ENCODE measurements around the gene RAI2.

The RAI2 gene

GRCh38 chrX:17860811-17861488 lies at the start of gene RAI2:
RAI2 (minus strand) TSS chrX:17861298; CDS start chrX:17802010, 59,288 bp downstream.
- no peak for DNase-seq (ENCODE audit: low spot score)

GRCh38 chrX:17888421-17888820 lies 27.3 kb upstream of the RAI2 start:
- no peak for DNase-seq (ENCODE audit: low spot score)

- DNase-seq (ENCODE audit: low spot score): no peak
Measured at GRCh38 chrX:17882680-17883079, 21.6 kb upstream of the RAI2 start.

- no peak for DNase-seq (ENCODE audit: low spot score)
Measured at GRCh38 chrX:17878028-17878670, 17.1 kb upstream of the RAI2 start.

GRCh38 chrX:17876135-17876534 lies 15.0 kb upstream of the RAI2 start:
- no peak for DNase-seq (ENCODE audit: low spot score)

- no peak for DNase-seq (ENCODE audit: low spot score)
Measured at GRCh38 chrX:17869580-17869979, 8.5 kb upstream of the RAI2 start.

GRCh38 chrX:17861489-17862011 lies 452 bp upstream of the RAI2 start:
- no peak for DNase-seq (ENCODE audit: low spot score)

GRCh38 chrX:17860179-17860780 lies 818 bp downstream of the RAI2 start:
- DNase-seq (ENCODE audit: low spot score): no peak

- DNase-seq (ENCODE audit: low spot score): no peak
Measured at GRCh38 chrX:17859609-17860178, 1.4 kb downstream of the RAI2 start.

GRCh38 chrX:17854531-17854930 lies 6.6 kb downstream of the RAI2 start:
- DNase-seq (ENCODE audit: low spot score): no peak

GRCh38 chrX:17854069-17854468 lies 7.0 kb downstream of the RAI2 start:
- no peak for DNase-seq (ENCODE audit: low spot score)

- no peak for DNase-seq (ENCODE audit: low spot score)
Measured at GRCh38 chrX:17851874-17852273, 9.2 kb downstream of the RAI2 start.

GRCh38 chrX:17848545-17849265 lies 12.4 kb downstream of the RAI2 start:
- DNase-seq (ENCODE audit: low spot score): no peak

- DNase-seq (ENCODE audit: low spot score): no peak
Measured at GRCh38 chrX:17846045-17846444, 15.1 kb downstream of the RAI2 start.

- no peak for DNase-seq (ENCODE audit: low spot score)
Measured at GRCh38 chrX:17844236-17844635, 16.9 kb downstream of the RAI2 start.

GRCh38 chrX:17842769-17843525 lies 18.2 kb downstream of the RAI2 start:
- no peak for DNase-seq (ENCODE audit: low spot score)

GRCh38 chrX:17839269-17839668 lies 21.8 kb downstream of the RAI2 start:
- no peak for DNase-seq (ENCODE audit: low spot score)

GRCh38 chrX:17836830-17837229 lies 24.3 kb downstream of the RAI2 start:
- DNase-seq (ENCODE audit: low spot score): no peak

- no peak for DNase-seq (ENCODE audit: low spot score)
Measured at GRCh38 chrX:17833954-17834353, 27.1 kb downstream of the RAI2 start.

GRCh38 chrX:17831255-17831654 lies 29.8 kb downstream of the RAI2 start:
- DNase-seq (ENCODE audit: low spot score): no peak

GRCh38 chrX:17830211-17830610 lies 30.9 kb downstream of the RAI2 start:
- DNase-seq (ENCODE audit: low spot score): no peak
